Endodermal cell (in vitro differentiated cells): ENCODE results near the gene AFF3. TPM values are rescaled to one million over a fixed set of nuclear protein-coding genes. Genes with fewer than 3 reads are reported as not detected.

Experiments used
- DNase-seq: peaks from one replicate; pipeline ENCODE4 v3.0.0-alpha.2; 2017
- H3K27ac ChIP-seq: 2 replicates; pipeline ENCODE4 v1.5.1; 2013; ENCODE audit warnings: mild to moderate bottlenecking, low read depth, low read length, moderate library complexity
- H3K27me3 ChIP-seq: 2 replicates; pipeline ENCODE4 v1.6.1; 2013; ENCODE audit warnings: mild to moderate bottlenecking, low read length, moderate library complexity; ENCODE audit not compliant: insufficient read depth, control insufficient read depth, poor library complexity, severe bottlenecking
- H3K36me3 ChIP-seq: 2 replicates; pipeline ENCODE4 v1.7.0; 2013; ENCODE audit warnings: mild to moderate bottlenecking, low read length, moderate library complexity; ENCODE audit not compliant: control insufficient read depth, insufficient read depth
- H3K4me1 ChIP-seq: one replicate; pipeline ENCODE4 v1.7.0; 2013; ENCODE audit warnings: low read length; ENCODE audit not compliant: control insufficient read depth, insufficient read depth
- H3K4me3 ChIP-seq: 2 replicates; pipeline ENCODE4 v1.5.1; 2013; ENCODE audit warnings: mild to moderate bottlenecking, low read length, moderate library complexity
- H3K9ac ChIP-seq: 2 replicates; pipeline ENCODE4 v1.6.1; 2013; ENCODE audit warnings: mild to moderate bottlenecking, low read length, moderate library complexity; ENCODE audit not compliant: poor library complexity, severe bottlenecking; ENCODE audit errors: extremely low read depth
- H3K9me3 ChIP-seq: 2 replicates; pipeline ENCODE4 v1.6.1; 2013; ENCODE audit warnings: mild to moderate bottlenecking, low read length, moderate library complexity; ENCODE audit not compliant: control insufficient read depth
- H3K27ac Mint-ChIP-seq: 2 replicates; pipeline ENCODE4 v1.8.0; 2020; ENCODE audit warnings: mixed read lengths
- H3K27me3 Mint-ChIP-seq: 2 replicates; pipeline ENCODE4 v1.8.0; 2021; ENCODE audit warnings: mild to moderate bottlenecking, mixed read lengths; ENCODE audit not compliant: insufficient read depth
- H3K36me3 Mint-ChIP-seq: 2 replicates; pipeline ENCODE4 v1.8.0; 2020; ENCODE audit warnings: low read depth, mixed read lengths
- H3K4me1 Mint-ChIP-seq: 2 replicates; pipeline ENCODE4 v1.8.0; 2020; ENCODE audit warnings: mixed read lengths
- H3K4me3 Mint-ChIP-seq: 2 replicates; pipeline ENCODE4 v1.8.0; 2020; ENCODE audit warnings: mild to moderate bottlenecking, moderate library complexity, mixed read lengths
- H3K9me3 Mint-ChIP-seq: 2 replicates; pipeline ENCODE4 v1.8.0; 2020; ENCODE audit warnings: mild to moderate bottlenecking, mixed read lengths
- WGBS, 2 experiments: methylation state at CpG; one replicate each; pipeline versions ENCODE4 v1.1.5 to v1.1.7; 2013; ENCODE audit warnings: missing lambda C conversion rate in 2 of 2, mixed read lengths in 1 of 2; ENCODE audit not compliant: insufficient coverage in 1 of 2, insufficient read length in 1 of 2; 5-methylcytosine and 5-hydroxymethylcytosine counted together
- total RNA-seq, 2 donors: library from RNA; stranded (reverse); fragmentation: NEBNext Ultra II Directional in 1 of 2; extraction: Animal tissue kit (Norgen Biotek cat#: 25700) in 1 of 2; gene quantifications; 2 replicates in 1 of 2; 3 replicates in 1 of 2; pipeline ENCODE4 v1.2.1, GENCODE V29; 2021
- TF ChIP-seq, protein P1 (sequence below): fragments of 200-600 bp; sonication (generic); conservative IDR thresholded peaks from 2 replicates; pipeline ENCODE4 v1.5.0; 2021; ENCODE audit warnings: antibody characterized with exemption, mild to moderate bottlenecking

Gene AFF3
- total RNA-seq, 2 donors from 2014 or later = 0.62 to 0.73 TPM

DNA sequence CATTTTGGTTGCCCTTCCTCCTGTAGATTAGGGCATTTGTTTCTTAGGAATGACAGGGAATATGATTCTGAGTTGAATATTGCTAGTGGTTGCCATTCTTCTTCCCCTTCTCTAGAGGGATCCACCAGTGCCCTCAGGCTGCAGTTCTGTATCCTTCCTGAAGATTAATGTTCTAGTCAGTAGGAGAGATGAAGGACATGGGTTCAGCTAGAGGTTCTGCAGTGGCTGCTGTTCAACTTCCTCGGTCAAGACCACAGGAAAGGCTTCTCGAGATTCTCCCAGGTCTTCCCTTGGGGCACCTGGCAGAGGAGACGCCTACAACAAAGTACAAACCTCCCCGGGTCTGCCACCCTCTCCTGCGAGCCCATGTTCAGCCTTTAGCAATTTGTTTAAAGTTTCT, 325.5 kb downstream of the AFF3 start:
- peaks cover 2% of the 10 kb centered on the region for H3K27me3 Mint-ChIP-seq

GRCh38 chr2:99812426-99812825, 330.0 kb downstream of the AFF3 start:
- Mint-ChIP-seq H3K4me3 (no peak overlapping the region), H3K4me1 (no peaks in the 10 kb centered on the region), H3K36me3 (no peaks in the 10 kb centered on the region), H3K9me3 (peaks cover 2% of the 10 kb centered on the region), H3K27ac (no peak overlapping the region), H3K27me3 (peaks cover 2% of the 10 kb centered on the region)
- no peaks in the 10 kb centered on the region for H3K36me3 ChIP-seq
- H3K9me3 ChIP-seq = no peaks in the 10 kb centered on the region
- no peaks in the 10 kb centered on the region for H3K27me3 ChIP-seq
- WGBS, 2 experiments = 92% methylated on average over 10 of the region's 10 CpGs
- no peak for DNase-seq
- H3K4me1 ChIP-seq = no peaks in the 10 kb centered on the region
- H3K9ac ChIP-seq = no peak overlapping the region
- no peak overlapping the region for H3K27ac ChIP-seq
- no peak overlapping the region for H3K4me3 ChIP-seq
- TF ChIP-seq, protein P1, sequence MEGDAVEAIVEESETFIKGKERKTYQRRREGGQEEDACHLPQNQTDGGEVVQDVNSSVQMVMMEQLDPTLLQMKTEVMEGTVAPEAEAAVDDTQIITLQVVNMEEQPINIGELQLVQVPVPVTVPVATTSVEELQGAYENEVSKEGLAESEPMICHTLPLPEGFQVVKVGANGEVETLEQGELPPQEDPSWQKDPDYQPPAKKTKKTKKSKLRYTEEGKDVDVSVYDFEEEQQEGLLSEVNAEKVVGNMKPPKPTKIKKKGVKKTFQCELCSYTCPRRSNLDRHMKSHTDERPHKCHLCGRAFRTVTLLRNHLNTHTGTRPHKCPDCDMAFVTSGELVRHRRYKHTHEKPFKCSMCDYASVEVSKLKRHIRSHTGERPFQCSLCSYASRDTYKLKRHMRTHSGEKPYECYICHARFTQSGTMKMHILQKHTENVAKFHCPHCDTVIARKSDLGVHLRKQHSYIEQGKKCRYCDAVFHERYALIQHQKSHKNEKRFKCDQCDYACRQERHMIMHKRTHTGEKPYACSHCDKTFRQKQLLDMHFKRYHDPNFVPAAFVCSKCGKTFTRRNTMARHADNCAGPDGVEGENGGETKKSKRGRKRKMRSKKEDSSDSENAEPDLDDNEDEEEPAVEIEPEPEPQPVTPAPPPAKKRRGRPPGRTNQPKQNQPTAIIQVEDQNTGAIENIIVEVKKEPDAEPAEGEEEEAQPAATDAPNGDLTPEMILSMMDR = no peak

More for the DNA sequence above, 325.5 kb downstream of the AFF3 start:
- Mint-ChIP-seq H3K36me3 (no peaks in the 10 kb centered on the region), H3K4me3 (no peak overlapping the region), H3K27ac (no peak overlapping the region), H3K4me1 (no peaks in the 10 kb centered on the region), H3K9me3 (peaks cover 2% of the 10 kb centered on the region)
- H3K4me3 ChIP-seq = no peak overlapping the region
- no peaks in the 10 kb centered on the region for H3K27me3 ChIP-seq
- no peak overlapping the region for H3K9ac ChIP-seq
- no peak overlapping the region for H3K27ac ChIP-seq
- TF ChIP-seq, protein P1 = peak; percentile 24
- no peaks in the 10 kb centered on the region for H3K36me3 ChIP-seq
- DNase-seq = no peak
- WGBS, 2 experiments = 88 to 96% methylated on average over 5 of the region's 5 CpGs
- no peaks in the 10 kb centered on the region for H3K4me1 ChIP-seq
- no peaks in the 10 kb centered on the region for H3K9me3 ChIP-seq

- 92 to 93% methylated on average over 6 of the region's 6 CpGs for WGBS, 2 experiments
- Histone ChIP-seq H3K9ac (no peak overlapping the region), H3K36me3 (no peaks in the 10 kb centered on the region), H3K27me3 (no peaks in the 10 kb centered on the region), H3K27ac (no peak overlapping the region), H3K4me1 (no peaks in the 10 kb centered on the region), H3K9me3 (no peaks in the 10 kb centered on the region), H3K4me3 (no peak overlapping the region)
- Mint-ChIP-seq H3K27me3 (peaks cover 4% of the 10 kb centered on the region), H3K9me3 (peaks cover 2% of the 10 kb centered on the region), H3K4me1 (no peaks in the 10 kb centered on the region), H3K4me3 (no peak overlapping the region), H3K36me3 (no peaks in the 10 kb centered on the region), H3K27ac (no peak overlapping the region)
- DNase-seq = no peak
- TF ChIP-seq, protein P1 = no peak
Measured at GRCh38 chr2:99811544-99811943, 330.8 kb downstream of the AFF3 start.
